Measurements from ENCODE around the gene TMEM54.
A peak's percentile ranks its signal among the peaks of the same experiment; 100 is the strongest.
"Not testable (repeated sequence)": the region's sequence is repeated elsewhere in the genome, so short reads cannot be mapped to it uniquely, and the experiment has no call there.

Gene TMEM54

GRCh38 chr1:32918179-32918578, 17.0 kb upstream of the TMEM54 start:
- DNase-seq: peak; percentile 42

GRCh38 chr1:32917521-32917920, 16.3 kb upstream of the TMEM54 start:
- DNase-seq: no peak

GRCh38 chr1:32915766-32916706, 14.8 kb upstream of the TMEM54 start:
- no peak for DNase-seq

GRCh38 chr1:32910319-32910718, 9.1 kb upstream of the TMEM54 start:
- DNase-seq: no peak

GRCh38 chr1:32907435-32907834, 6.2 kb upstream of the TMEM54 start:
- peak; percentile 31 for DNase-seq

DNA sequence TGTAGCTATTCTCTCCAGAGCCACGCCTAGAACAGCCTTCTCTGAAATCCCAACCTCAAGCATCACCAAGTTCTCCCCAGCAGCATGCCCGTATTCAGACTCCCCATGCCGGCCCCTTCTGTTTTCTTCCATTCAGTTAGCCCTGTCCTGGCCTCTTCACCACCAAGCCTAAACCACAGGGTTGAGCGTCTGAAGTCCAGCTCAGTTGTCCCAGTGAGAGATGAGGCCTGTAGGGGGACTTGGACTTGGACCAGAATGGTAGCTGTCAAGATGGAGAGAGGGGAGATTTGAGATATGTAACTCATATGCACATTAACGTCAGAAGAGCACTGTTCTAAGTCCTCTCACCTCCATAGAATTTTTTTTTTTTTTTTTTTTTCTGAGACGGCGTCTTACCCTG, 5.5 kb upstream of the TMEM54 start:
- no peak for DNase-seq

DNA sequence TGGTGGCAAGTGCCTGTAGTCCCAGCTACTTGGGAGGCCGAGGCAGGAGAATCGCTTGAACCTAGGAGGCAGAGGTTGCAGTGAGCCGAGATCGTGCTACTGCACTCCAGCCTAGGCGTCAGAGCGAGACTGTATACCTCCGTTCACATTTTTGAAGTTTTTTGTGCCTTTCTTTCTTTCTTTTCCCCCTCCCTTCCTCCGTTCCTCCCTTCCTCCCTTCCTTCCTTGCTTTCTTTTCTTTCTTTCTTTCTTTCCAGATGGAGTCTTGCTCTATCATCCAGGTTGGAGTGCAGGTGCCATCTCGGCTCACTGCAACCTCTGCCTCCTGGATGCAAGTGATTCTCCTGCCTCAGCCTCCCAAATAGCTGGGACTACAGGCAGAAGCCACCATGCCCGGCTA, 4.4 kb upstream of the TMEM54 start:
- DNase-seq: not testable (repeated sequence)

DNA sequence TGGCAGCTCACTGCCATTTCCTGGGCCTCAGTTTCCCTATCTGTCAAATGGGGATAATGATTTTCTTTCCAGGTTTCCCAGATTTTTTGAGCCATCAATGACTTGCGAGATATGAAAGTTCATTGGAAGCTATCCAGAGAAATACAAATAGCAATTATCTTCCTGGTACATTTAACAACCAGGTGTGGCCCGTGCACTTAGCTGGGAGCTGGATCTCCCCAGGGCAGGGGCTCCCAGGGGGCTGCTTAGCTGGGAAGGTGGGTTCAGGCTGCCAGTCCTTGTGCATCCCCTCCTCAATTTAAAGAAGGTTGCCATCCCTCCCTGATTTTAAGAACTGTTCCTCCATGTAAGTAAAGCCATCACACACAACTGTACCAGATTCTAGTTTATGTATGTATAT, 3.6 kb upstream of the TMEM54 start:
- DNase-seq: no peak

DNA sequence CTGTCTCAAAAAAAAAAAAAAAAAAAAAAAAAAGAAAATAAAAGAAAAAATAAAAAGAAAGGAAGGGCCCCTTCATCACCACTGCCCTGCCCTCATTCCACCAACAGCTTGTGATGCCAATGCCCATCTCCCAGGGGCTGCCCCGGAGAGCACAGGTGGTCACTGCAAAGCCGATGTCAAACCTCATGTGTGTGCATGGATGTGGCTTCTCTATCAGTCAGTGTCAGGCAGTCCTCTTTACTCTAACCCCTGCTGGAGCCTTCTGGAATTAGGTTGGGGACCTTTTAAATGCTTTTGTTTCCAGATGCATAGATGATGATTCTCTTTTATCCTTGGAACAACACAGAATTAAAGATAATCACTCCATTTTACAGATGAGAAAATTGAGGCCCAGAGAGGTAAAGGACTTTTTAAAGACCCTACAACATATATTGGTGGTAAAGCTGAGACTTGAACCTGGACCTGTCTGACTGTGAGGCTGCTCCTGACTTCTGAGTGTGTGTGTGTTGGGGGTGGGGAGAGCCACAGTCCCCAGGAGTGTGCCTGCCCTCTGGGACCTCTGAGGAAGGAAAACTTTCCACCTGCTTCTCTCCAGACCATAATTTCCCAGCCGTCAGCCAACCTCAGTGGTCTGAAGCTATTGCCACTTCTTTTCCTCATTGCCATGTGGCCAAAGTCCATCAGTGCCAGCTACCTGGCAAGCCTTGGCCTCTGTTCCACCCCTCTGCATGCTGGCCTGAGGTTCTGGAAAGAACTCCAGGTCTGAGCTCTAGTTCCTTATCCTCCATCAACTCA, 3.0 kb upstream of the TMEM54 start:
- DNase-seq: no peak

- DNase-seq: no peak
Measured at GRCh38 chr1:32902535-32902920, 1.3 kb upstream of the TMEM54 start.

- no peak for DNase-seq
Measured at GRCh38 chr1:32901823-32902534, 790 bp upstream of the TMEM54 start.

DNA sequence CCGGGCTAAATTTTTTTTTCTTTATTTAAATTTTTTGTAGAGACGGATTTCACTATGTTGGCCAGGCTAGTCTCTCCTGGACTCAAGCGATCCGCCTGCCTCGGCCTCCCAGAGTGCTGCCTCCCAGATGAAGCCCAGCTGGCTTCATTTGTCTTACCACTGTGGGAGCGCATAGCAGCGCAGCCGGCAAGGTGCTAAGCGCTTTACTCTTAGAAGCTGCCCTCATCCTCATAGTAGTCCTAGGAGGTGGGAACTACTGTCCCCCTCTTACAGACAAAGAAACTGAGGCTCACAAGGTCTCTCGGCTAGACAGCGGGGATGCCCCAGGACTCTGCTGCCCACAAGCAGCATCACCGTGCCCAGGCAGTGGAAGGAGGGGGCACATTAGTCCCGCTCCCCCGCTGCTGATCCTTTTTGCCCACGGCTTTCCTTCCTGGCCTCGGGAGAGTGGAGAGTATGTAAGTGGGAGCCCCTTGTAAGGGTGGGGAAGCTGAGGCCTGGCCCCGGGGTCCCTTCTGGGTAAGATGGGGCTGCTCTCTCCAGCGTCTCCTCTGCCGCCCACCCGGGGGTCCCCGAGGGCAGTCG, 726 bp downstream of the TMEM54 start:
- no peak for DNase-seq

GRCh38 chr1:32899586-32900296, 1.4 kb downstream of the TMEM54 start:
- no peak for DNase-seq

DNA sequence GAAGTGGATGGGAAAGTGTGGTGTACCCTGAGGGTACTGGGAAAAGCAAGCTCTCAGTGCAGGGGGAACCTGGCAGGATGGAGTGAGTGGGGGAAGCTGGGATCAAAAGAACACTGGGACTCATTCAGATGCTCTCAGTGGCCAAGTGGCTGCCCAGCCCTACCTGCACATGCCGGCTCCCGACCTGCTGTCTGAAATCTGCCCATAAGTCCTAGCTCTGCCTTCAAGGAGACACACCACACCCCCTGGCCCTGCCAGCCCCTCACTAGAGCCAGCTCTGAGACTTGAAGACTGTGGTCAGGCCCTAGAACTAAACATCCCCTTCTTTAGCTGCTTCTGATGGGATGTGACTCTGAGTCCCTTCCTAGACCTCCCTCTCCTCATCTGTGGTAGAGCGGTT, 2.2 kb downstream of the TMEM54 start:
- DNase-seq: no peak

DNA sequence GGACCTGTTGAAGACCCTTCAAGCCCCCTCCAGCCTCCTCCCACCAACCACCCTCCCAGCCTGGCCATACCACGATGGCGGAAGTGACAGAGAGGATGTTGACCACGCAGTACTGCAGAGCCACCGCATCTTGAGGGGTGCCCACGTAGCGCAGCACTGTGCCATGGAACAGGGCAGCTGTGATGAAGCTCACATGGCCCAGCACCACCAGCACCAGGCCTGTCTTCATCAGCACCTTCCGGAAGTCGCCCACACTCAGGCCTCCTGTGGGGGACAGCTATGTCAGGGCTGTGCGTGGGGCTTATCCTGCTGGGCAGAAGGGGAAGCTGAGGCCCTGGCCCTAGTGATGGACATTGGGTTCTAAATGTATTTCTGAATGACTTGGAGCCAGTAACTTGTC, 3.1 kb downstream of the TMEM54 start:
- DNase-seq: no peak

DNA sequence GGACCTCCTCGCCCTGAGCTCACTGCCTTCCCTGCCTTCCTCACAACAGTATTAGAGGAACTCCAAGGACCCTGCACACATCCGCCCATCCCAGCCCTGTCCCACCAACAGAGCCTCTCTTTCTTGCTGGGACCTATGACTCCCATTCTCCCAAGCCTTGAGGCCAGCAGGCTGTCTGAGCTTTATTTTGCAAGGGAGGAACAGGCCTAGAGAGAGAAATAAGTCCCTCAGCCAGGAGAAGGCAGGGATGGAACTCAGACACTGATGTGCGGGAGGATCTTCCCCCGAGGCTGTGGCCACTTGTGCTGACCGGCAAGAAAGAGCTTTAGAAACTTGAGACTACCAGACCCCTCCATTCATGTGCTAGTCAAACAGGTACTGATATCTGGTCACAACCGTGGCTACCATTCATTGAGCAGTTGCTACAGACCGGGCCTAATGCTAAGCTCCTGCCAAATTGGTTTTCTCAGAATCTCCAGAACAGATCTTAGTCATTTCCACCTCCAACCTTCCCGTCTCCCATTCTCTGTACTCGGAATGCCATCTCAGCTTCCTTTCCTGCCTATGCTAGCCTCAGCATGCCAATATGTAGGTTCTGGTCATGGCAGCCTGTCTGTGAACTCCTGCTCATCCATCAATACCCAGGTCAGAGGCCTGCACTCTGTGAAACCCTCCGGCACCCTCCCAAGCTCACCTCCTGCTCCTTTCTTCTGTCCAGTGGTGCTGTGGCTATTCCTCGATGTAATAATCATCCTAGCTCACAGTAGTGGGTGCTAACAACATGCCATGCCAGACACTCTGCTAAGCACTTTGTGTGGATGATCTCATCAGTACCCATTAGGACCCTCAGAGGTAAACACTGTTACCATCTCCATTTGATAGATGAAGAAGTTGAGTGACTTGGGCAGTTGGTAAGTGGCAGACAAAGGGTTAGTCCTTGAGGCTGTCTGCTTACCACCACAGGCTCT, 3.8 kb downstream of the TMEM54 start:
- DNase-seq: no peak

DNA sequence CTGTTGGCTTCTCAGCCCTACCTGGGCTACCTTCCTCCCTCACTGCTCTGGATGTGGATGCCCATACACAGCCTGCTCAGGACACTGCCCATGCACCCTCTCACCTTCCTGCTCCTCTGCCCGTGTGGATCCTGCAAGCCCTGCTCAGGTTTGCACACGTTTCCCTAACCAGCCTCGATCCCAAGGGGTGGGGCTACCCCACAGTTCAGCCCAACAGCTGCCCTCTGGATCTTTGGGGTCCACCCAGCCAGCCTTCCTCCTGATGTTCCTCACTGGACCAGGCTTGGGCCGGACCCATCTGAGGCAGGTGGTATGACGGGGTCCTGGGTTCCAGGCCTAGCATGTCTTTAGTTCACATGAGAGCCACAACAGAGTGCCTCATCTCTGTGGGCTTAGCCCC, 4.7 kb downstream of the TMEM54 start:
- DNase-seq: no peak

DNA sequence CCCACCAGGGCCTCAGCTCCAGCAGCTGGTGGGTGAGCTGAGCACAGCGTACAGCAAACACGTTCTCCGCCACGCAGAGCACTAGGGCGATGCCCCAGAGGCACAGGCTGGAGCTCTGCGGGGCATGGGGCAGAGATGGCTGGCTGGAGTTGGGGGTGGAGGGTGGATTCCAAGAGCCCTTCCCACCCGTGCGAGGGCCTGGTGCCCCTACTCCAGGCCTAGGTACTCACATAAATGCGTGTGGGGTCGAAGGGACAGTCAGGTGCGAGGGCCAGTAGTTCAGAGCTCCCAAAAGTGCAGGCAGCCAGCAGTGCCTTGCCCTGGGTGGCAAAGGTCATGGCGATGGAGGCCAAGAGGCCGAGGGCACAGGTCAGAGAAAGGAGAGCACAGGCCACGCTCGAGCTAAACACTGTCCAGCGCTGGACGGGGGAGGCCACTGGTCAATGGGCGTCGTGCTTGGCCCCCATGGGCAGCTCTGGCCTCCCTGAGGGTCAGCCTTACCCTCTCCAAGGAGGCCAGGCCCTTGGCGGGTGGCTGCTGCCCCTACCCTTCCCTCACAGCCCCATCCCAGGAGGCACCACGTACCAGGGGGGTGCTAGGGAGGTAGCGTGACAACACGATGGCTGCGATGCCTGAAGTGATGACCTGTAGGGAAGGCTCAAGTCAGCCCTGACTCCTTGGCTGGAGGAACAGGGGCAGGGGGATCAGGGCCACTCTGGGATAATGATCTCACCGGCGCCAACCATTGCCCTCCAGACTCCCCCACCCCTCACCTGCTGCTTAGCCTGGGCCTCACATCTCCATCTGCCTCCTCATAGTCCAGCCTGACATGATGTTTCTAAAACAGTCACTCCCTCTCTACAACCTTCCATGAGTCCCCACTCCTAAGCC, 5.6 kb downstream of the TMEM54 start:
- no peak for DNase-seq

GRCh38 chr1:32894681-32895080, 6.5 kb downstream of the TMEM54 start:
- DNase-seq: no peak

- DNase-seq: no peak
Measured at GRCh38 chr1:32894019-32894600, 7.1 kb downstream of the TMEM54 start.

Data from NCI-H2227 treated with DMSO at 0.1 percent for 48 hours (cell line).